SK-N-SH treated with all-trans-retinoic acid at 6 μM for 48 hours (cell line): Measurements from ENCODE around the gene DLG1.

Source experiments
- BACH2 ChIP-seq: fragments of 250-450 bp; sonication (Bioruptor Pico); IDR thresholded peaks from 2 replicates; pipeline ENCODE4 v1.9.0; 2021; ENCODE audit warnings: mild to moderate bottlenecking, borderline replicate concordance
- ESRRG ChIP-seq: fragments of 250-450 bp; sonication (Bioruptor Pico); IDR thresholded peaks from 2 replicates; pipeline ENCODE4 v1.6.1; 2021; ENCODE audit warnings: mild to moderate bottlenecking
- GLIS3 ChIP-seq: fragments of 250-450 bp; sonication (Bioruptor Pico); IDR thresholded peaks from 2 replicates; pipeline ENCODE4 v1.5.0; 2020; ENCODE audit warnings: mild to moderate bottlenecking, moderate library complexity
- PATZ1 ChIP-seq: fragments of 250-450 bp; sonication (Bioruptor Pico); IDR thresholded peaks from 2 replicates; pipeline ENCODE4 v1.8.0; 2020; ENCODE audit warnings: mild to moderate bottlenecking, moderate library complexity, borderline replicate concordance
- POU6F1 ChIP-seq: fragments of 250-450 bp; sonication (Bioruptor Pico); IDR thresholded peaks from 2 replicates; pipeline ENCODE4 v1.8.0; 2021; ENCODE audit warnings: low read depth, mild to moderate bottlenecking, moderate library complexity, borderline replicate concordance
- RARB ChIP-seq: fragments of 250-450 bp; sonication (Bioruptor Pico); IDR thresholded peaks from 2 replicates; pipeline ENCODE4 v1.8.0; 2021; ENCODE audit warnings: mild to moderate bottlenecking, moderate library complexity
- TOX ChIP-seq: fragments of 250-450 bp; sonication (Bioruptor Pico); IDR thresholded peaks from 2 replicates; pipeline ENCODE4 v1.8.0; 2021; ENCODE audit warnings: mild to moderate bottlenecking, moderate library complexity, borderline replicate concordance
- TSHZ2 ChIP-seq: fragments of 250-450 bp; sonication (Bioruptor Pico); IDR thresholded peaks from 2 replicates; pipeline ENCODE4 v1.5.0; 2020; ENCODE audit warnings: mild to moderate bottlenecking, moderate library complexity
- ZFP3 ChIP-seq: fragments of 250-450 bp; sonication (Bioruptor Pico); IDR thresholded peaks from 2 replicates; pipeline ENCODE4 v1.5.0; 2020; ENCODE audit warnings: mild to moderate bottlenecking, moderate library complexity
- ZFP30 ChIP-seq: fragments of 450-650 bp; formaldehyde crosslinking; IDR thresholded peaks from 2 replicates; pipeline ENCODE4 v1.5.0; 2022; ENCODE audit warnings: mild to moderate bottlenecking, moderate library complexity
- ZNF565 ChIP-seq: fragments of 450-650 bp; formaldehyde crosslinking; conservative IDR thresholded peaks from 2 replicates; pipeline ENCODE4 v1.5.0; 2020; ENCODE audit warnings: low read depth, mild to moderate bottlenecking, moderate library complexity
- ZNF70 ChIP-seq: fragments of 450-650 bp; formaldehyde crosslinking; IDR thresholded peaks from 2 replicates; pipeline ENCODE4 v1.5.0; 2020; ENCODE audit warnings: mild to moderate bottlenecking, moderate library complexity
- ZNF8 ChIP-seq: fragments of 450-650 bp; formaldehyde crosslinking; IDR thresholded peaks from 2 replicates; pipeline ENCODE4 v1.5.0; 2020; ENCODE audit warnings: mild to moderate bottlenecking, moderate library complexity

- TF ChIP-seq RARB (CRISPR knock-in tag) (no peak), ZNF8 (CRISPR knock-in tag) (no peak), ZNF565 (CRISPR knock-in tag) (no peak), GLIS3 (no peak), ZNF70 (CRISPR knock-in tag) (no peak), BACH2 (CRISPR knock-in tag) (no peak), PATZ1 (no peak), ZFP30 (CRISPR knock-in tag) (no peak), TOX (CRISPR knock-in tag) (no peak), POU6F1 (CRISPR knock-in tag) (no peak), ZFP3 (no peak), TSHZ2 (CRISPR knock-in tag) (no peak), ESRRG (CRISPR knock-in tag) (no peak)
These were observed 276.5 kb downstream of the DLG1 start for GRCh38 chr3:197021729-197022404.
